ENCODE results near the gene PHLPP1. TPM values are rescaled to one million over a fixed set of nuclear protein-coding genes. Genes with fewer than 3 reads are reported as not detected.

The PHLPP1 gene
- total and polyA plus RNA-seq, 2 of the 13 experiments (the other 11 are each of a cell fraction or from before 2014, with no cell fraction given): 9.8 to 18.5 TPM

DNA sequence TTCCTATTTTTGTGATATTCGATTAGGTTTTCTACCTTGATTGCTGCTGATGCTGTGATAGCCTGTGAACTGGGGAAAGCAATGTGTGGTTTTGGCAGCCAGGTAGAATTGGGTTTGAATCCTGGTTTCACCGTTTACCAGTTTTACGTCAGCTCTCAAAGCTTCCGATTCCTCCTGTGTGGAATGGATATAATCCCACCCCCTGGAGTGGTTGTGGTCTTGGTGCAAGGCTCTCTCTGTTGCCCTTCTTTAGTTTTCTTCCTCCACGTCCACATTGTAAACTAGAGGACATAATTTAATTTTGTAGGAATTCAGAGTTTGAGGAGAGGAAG lies 45.0 kb downstream of the PHLPP1 start:
- FAIRE-seq: no peak
- in situ Hi-C loops (cut with HindIII; ENCODE audit: extremely low pct_ligation_motif_present, low pct_unique_long_range_greater_than_20kb): no loop called here
- Histone ChIP-seq H3K4me2 (ENCODE audit: low read depth, low read length) (no peak overlapping the region), H3K36me3 (replicated peaks in 1 of 2; ENCODE audit: control insufficient read depth in 1 of 2, insufficient read depth in 2 of 2, low read length in 2 of 2) (no peaks in the 10 kb centered on the region), H4K20me1 (ENCODE audit: insufficient read depth, low read length) (no peaks in the 10 kb centered on the region; the same call in 1 of the 2 replicates), H3K27me3 (ENCODE audit: control insufficient read depth in 1 of 2, insufficient read depth in 2 of 2, low read length in 2 of 2) (no peaks in the 10 kb centered on the region), H3K79me2 (ENCODE audit: insufficient read depth, low read length) (peaks cover 92% of the 10 kb centered on the region), H3K4me1 (ENCODE audit: insufficient read depth, low read length) (peaks cover 45% of the 10 kb centered on the region), H2AFZ (ENCODE audit: low read length) (no peak overlapping the region), H3K9ac (ENCODE audit: insufficient read depth, low read depth, low read length) (no peak overlapping the region), H3K9me3 (ENCODE audit: low read length) (no peaks in the 10 kb centered on the region), H3K4me3 (replicated peaks in 1 of 3; ENCODE audit: insufficient read depth in 1 of 3, low read depth in 2 of 3, low read length in 3 of 3) (no peak overlapping the region), H3K27ac (ENCODE audit: extremely low read length, insufficient read depth, low read length) (no peak overlapping the region)
- DNase-seq (ENCODE audit: low spot score): no peak
- no TSS peak for BruUV-seq (replicated peaks)
- intact Hi-C loops (cut with micrococcal nuclease; ENCODE audit: unreplicated experiment): no loop called here
- ChIA-PET POLR2A (no interaction called here), CTCF (ENCODE audit: low intra/inter-chr PET ratio, low total read pairs) (no interaction called here)
- WGBS (ENCODE audit: low lambda C conversion rate): 98% methylated on average over 5 of the region's 5 CpGs
- ATAC-seq: no peak
- no peak for TF ChIP-seq NFE2L2 (IDR thresholded peaks at IDR 0.05; ENCODE audit: low read length)
- no peak for TF ChIP-seq FOXJ3 (CRISPR knock-in tag; IDR thresholded peaks at IDR 0.05; ENCODE audit: borderline replicate concordance)
- no peak for TF ChIP-seq ZNF615 (CRISPR knock-in tag; IDR thresholded peaks at IDR 0.05; ENCODE audit: borderline replicate concordance)
- no peak for TF ChIP-seq ZNF446 (CRISPR knock-in tag; IDR thresholded peaks at IDR 0.05)
- TF ChIP-seq ZFP62 (CRISPR knock-in tag; IDR thresholded peaks at IDR 0.05): no peak
- TF ChIP-seq, protein P1, sequence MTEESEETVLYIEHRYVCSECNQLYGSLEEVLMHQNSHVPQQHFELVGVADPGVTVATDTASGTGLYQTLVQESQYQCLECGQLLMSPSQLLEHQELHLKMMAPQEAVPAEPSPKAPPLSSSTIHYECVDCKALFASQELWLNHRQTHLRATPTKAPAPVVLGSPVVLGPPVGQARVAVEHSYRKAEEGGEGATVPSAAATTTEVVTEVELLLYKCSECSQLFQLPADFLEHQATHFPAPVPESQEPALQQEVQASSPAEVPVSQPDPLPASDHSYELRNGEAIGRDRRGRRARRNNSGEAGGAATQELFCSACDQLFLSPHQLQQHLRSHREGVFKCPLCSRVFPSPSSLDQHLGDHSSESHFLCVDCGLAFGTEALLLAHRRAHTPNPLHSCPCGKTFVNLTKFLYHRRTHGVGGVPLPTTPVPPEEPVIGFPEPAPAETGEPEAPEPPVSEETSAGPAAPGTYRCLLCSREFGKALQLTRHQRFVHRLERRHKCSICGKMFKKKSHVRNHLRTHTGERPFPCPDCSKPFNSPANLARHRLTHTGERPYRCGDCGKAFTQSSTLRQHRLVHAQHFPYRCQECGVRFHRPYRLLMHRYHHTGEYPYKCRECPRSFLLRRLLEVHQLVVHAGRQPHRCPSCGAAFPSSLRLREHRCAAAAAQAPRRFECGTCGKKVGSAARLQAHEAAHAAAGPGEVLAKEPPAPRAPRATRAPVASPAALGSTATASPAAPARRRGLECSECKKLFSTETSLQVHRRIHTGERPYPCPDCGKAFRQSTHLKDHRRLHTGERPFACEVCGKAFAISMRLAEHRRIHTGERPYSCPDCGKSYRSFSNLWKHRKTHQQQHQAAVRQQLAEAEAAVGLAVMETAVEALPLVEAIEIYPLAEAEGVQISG (CRISPR knock-in tag; IDR thresholded peaks at IDR 0.05): no peak
- TF ChIP-seq THYN1 (CRISPR knock-in tag; IDR thresholded peaks at IDR 0.05; ENCODE audit: borderline replicate concordance, low read depth): no peak
- TF ChIP-seq BORCS8-MEF2B (CRISPR knock-in tag; IDR thresholded peaks at IDR 0.05): no peak
- TF ChIP-seq, protein P2, sequence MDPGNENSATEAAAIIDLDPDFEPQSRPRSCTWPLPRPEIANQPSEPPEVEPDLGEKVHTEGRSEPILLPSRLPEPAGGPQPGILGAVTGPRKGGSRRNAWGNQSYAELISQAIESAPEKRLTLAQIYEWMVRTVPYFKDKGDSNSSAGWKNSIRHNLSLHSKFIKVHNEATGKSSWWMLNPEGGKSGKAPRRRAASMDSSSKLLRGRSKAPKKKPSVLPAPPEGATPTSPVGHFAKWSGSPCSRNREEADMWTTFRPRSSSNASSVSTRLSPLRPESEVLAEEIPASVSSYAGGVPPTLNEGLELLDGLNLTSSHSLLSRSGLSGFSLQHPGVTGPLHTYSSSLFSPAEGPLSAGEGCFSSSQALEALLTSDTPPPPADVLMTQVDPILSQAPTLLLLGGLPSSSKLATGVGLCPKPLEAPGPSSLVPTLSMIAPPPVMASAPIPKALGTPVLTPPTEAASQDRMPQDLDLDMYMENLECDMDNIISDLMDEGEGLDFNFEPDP (CRISPR knock-in tag; conservative IDR thresholded peaks at IDR 0.05): no peak
- no peak for TF ChIP-seq ZFP82 (CRISPR knock-in tag; IDR thresholded peaks at IDR 0.05; ENCODE audit: borderline replicate concordance)
- TF ChIP-seq, protein P3, sequence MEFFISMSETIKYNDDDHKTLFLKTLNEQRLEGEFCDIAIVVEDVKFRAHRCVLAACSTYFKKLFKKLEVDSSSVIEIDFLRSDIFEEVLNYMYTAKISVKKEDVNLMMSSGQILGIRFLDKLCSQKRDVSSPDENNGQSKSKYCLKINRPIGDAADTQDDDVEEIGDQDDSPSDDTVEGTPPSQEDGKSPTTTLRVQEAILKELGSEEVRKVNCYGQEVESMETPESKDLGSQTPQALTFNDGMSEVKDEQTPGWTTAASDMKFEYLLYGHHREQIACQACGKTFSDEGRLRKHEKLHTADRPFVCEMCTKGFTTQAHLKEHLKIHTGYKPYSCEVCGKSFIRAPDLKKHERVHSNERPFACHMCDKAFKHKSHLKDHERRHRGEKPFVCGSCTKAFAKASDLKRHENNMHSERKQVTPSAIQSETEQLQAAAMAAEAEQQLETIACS (CRISPR knock-in tag; IDR thresholded peaks at IDR 0.05): no peak
- TF ChIP-seq ZBTB7A (CRISPR knock-in tag; IDR thresholded peaks at IDR 0.05): no peak
- no peak for TF ChIP-seq RELA (CRISPR knock-in tag; IDR thresholded peaks at IDR 0.05)
- TF ChIP-seq, protein P4, sequence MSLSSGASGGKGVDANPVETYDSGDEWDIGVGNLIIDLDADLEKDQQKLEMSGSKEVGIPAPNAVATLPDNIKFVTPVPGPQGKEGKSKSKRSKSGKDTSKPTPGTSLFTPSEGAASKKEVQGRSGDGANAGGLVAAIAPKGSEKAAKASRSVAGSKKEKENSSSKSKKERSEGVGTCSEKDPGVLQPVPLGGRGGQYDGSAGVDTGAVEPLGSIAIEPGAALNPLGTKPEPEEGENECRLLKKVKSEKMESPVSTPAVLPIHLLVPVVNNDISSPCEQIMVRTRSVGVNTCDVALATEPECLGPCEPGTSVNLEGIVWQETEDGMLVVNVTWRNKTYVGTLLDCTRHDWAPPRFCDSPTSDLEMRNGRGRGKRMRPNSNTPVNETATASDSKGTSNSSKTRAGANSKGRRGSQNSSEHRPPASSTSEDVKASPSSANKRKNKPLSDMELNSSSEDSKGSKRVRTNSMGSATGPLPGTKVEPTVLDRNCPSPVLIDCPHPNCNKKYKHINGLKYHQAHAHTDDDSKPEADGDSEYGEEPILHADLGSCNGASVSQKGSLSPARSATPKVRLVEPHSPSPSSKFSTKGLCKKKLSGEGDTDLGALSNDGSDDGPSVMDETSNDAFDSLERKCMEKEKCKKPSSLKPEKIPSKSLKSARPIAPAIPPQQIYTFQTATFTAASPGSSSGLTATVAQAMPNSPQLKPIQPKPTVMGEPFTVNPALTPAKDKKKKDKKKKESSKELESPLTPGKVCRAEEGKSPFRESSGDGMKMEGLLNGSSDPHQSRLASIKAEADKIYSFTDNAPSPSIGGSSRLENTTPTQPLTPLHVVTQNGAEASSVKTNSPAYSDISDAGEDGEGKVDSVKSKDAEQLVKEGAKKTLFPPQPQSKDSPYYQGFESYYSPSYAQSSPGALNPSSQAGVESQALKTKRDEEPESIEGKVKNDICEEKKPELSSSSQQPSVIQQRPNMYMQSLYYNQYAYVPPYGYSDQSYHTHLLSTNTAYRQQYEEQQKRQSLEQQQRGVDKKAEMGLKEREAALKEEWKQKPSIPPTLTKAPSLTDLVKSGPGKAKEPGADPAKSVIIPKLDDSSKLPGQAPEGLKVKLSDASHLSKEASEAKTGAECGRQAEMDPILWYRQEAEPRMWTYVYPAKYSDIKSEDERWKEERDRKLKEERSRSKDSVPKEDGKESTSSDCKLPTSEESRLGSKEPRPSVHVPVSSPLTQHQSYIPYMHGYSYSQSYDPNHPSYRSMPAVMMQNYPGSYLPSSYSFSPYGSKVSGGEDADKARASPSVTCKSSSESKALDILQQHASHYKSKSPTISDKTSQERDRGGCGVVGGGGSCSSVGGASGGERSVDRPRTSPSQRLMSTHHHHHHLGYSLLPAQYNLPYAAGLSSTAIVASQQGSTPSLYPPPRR (CRISPR knock-in tag; IDR thresholded peaks at IDR 0.05; ENCODE audit: borderline replicate concordance): no peak
- no peak for TF ChIP-seq ZNF263 (CRISPR knock-in tag; IDR thresholded peaks at IDR 0.05)
- TF ChIP-seq JARID2 (CRISPR knock-in tag; IDR thresholded peaks at IDR 0.05; ENCODE audit: insufficient replicate concordance): no peak
